NCI-H187 (cell line): ENCODE measurements around the gene LACTB.

Experiments used
- DNase-seq, 2 experiments: peaks; one replicate each; lab custom pipeline; 2025; lab: John Stamatoyannopoulos, UW

The LACTB gene

GRCh38 chr15:63124506-63124905, 2.8 kb downstream of the LACTB start:
- no peak for DNase-seq

DNA sequence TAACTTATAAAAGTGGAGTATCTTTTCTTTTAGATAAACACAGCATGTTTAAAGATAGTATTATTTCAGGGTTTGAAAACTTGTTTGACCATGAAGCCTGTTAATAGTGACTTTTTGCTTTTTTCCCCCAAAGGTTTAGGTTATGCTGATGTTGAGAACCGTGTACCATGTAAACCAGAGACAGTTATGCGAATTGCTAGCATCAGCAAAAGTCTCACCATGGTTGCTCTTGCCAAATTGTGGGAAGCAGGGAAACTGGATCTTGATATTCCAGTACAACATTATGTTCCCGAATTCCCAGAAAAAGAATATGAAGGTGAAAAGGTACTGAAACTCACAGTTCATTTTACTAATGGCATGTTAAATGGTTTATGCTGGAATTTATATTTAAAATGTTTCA, 5.1 kb downstream of the LACTB start:
- no peak for DNase-seq

DNA sequence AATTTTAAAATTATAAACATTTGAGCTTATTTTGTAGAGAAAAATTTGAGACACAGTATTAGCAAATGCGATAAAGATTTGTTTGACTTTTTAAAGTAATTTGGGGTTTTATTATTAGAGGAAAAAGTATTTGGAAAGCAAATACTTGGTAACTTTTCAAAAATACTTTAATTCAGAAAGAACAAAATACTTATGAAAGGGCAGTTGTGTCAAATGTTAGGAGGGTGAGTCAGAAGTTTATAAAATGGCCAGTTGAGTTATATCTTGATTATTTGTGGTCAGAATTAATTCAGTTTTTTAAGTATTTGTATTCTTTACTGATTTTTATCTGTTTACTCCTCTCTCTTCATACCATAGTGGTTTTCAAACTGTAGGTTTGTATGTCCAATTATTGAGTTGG, 12.1 kb downstream of the LACTB start:
- DNase-seq: no peak

DNA sequence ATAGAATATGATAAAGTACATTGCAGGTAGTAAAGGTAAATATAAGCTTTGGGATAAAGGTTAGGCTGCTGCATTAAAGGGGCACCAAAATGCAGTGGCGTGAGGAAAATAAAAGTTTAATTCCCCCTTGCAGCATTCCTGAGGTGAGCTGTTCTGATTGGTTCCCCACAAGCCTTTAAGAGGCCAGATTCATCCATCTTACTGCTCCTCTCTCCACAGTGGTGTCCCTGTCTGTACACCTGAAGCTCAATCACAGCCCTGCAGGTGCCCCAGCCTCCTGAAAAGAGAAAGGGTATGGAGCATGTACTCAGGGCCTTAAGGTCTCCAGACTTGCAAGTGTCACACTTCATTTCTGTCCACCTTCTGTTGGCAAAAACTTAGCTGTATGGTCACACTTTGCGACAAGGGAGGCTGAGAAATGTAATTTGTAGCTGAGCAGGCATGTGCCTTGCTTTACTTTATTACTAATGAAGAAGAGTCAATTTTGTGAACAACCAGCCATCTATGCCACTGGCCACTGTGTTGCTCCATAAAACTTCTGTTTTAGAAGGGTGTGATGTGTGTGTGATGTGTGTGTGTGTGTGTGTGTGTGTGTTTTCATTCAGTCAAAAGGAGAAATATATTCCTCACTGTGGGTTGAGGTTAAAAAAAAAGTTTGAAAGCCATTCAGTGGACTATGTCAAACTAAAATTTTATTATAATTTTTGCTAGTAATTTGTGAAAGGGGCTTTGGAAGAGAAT, 12.8 kb downstream of the LACTB start:
- DNase-seq: no peak

- no peak for DNase-seq
Measured at GRCh38 chr15:63135281-63135680, 13.6 kb downstream of the LACTB start.

DNA sequence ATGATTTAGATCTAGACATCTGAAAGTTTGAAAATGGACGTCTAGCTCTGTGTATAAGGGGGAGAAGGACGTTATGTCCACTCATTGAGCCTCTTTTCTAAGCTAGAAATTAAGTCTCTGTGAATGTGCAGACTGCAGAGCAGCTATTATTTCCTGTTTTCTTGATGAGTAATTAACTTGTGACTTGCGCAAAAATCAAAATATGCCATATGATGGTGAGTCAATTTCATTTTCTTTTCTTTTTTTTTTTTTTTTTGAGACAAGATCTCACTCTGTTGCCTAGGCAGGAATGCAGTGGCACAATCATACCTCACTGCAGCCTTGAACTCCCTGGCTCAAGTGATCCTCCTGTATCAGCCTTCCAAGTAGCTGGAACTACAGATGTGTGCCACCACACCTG, 14.1 kb downstream of the LACTB start:
- DNase-seq: no peak

GRCh38 chr15:63136742-63137141, 15.1 kb downstream of the LACTB start:
- no peak for DNase-seq

DNA sequence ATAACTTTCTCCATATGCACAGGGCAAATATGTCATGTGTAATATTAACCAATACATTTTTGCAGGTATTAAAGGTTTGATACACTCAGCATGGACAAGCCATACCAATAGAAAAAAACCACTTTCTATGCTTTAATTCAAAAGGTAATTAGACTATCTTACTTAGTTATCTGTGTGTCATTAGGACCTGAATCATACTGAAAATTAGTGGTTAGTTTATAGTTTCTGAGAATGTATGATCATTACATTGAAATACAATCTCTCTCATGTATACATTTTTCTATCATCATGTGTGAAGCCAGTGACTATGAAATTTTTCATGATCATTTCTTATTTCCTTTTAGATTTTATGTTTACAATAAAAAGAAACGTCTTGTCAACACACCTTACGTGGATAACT, 19.3 kb downstream of the LACTB start:
- DNase-seq: no peak

GRCh38 chr15:63145426-63145825, 23.8 kb downstream of the LACTB start:
- DNase-seq: no peak

GRCh38 chr15:63146684-63147083, 25.0 kb downstream of the LACTB start:
- no peak for DNase-seq

- DNase-seq: no peak
Measured at GRCh38 chr15:63151665-63152064, 30.0 kb downstream of the LACTB start.

GRCh38 chr15:63155486-63155885, 33.8 kb downstream of the LACTB start:
- no peak for DNase-seq

GRCh38 chr15:63156086-63156710, 34.5 kb downstream of the LACTB start:
- DNase-seq: no peak

DNA sequence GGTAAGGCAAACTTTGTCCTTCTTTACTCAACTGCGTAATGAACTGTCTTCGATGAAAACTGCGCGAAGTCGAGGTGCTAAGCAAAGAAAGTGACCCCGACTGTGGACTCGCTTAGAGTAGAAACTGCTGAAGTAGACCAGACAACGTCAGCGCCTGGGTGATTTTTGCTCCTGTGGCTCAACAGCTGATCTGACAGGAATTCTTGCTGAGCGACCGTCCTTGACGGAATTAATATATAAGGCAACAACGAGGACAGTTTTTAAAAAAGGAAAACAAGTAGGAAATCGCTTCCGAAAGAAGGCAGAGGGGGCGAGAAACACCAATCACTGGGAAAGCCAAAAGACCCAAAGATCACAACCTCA, 35.1 kb downstream of the LACTB start:
- DNase-seq: no peak

GRCh38 chr15:63157118-63157843, 35.6 kb downstream of the LACTB start, which contains the start of gene RPS27L:
Gene RPS27L (minus strand): TSS chr15:63157477. CDS start chr15:63157405, 72 bp downstream.
- DNase-seq: peak; percentile 46 to 62

DNA sequence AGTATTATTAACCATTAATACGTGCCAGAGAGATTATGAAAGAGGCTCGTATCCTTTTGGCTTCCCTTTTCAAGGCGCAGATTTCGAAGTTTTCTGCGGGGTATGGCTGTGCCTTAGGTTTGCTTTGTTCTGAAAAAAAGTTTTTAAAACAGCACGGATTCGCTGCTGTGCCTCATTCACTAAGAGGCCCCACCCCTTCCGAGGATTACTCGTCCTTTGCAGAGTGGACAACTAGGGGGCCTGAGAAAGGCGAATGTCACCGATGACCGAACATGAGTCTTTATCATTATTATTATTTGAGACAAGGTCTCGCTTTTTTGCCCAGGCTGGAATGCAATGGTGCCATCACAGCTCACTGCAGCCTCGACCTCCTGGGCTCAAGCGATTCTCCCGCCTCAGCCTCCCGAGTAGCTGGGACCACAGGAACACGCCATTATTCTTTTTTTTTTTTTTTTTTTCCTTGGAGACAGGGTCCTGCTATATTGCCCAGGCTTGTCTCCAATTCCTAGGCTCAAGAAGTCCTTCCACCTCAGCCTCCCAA, 36.3 kb downstream of the LACTB start:
- no peak for DNase-seq

GRCh38 chr15:63160638-63161037, 39.0 kb downstream of the LACTB start:
- DNase-seq: no peak

DNA sequence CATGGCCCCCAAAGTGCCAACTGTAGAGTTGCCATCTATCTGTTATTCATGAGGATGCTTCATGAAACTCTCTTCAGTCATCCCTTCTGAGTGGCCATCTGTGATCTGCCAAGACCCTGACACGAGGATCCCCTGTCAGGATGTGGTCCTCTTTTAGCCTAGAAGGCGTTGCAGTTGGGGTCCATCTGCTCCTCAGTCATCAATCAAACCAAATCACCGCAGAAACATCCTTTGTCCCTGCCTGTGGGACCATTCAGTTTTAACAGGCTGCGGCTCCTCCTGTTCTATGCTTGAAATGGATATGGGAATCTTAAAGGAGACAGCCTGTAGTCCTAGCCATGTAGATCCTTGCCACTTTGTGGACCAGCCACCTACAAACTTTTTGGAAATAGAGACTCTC, 41.6 kb downstream of the LACTB start:
- DNase-seq: no peak

- no peak for DNase-seq
Measured at GRCh38 chr15:63165166-63165859, 43.7 kb downstream of the LACTB start.

GRCh38 chr15:63166219-63166618, 44.6 kb downstream of the LACTB start:
- no peak for DNase-seq

GRCh38 chr15:63169788-63170187, 48.1 kb downstream of the LACTB start:
- DNase-seq: no peak

DNA sequence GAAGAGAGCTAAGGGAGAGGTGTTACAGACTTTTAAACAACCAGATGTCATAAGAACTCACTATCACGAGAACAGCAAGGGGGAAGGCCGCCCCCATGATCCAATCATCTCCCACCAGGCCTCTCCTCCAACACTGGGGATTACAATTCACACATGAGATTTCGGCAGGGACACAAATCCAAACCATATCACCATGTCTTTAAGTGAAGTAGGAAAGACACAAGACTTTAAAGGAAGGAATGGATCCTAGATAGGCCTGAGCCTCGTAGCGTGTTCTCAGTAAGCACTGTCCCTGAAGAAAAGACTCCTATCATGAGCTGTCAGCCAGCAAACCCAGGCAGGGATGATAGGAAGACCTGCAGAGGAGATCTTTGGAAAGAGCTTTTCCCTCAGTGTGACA, 50.7 kb downstream of the LACTB start:
- DNase-seq: no peak
